H54 (cell line): Measurements from ENCODE around the gene KRTAP10-7.
"Not testable (repeated sequence)": the region's sequence is repeated elsewhere in the genome, so short reads cannot be mapped to it uniquely, and the experiment has no call there.

Experiments
- DNase-seq: peaks from one replicate; pipeline ENCODE4 v3.0.0; 2011; ENCODE audit warnings: low spot score, mixed read lengths; ENCODE audit not compliant: insufficient read length
- FAIRE-seq: peaks from 3 replicates; lab custom pipeline; 2011; peaks lifted over from hg19 to GRCh38; lab: Jason Lieb, UNC
- POLR2A ChIP-seq: IDR thresholded peaks from 2 replicates; pipeline ENCODE4 v1.6.1; 2011; ENCODE audit warnings: low read depth, mild to moderate bottlenecking, low read length

KRTAP10-7 gene

GRCh38 chr21:44590311-44590721 lies 10.1 kb upstream of the KRTAP10-7 start:
- no peak for FAIRE-seq
- DNase-seq: no peak
- TF ChIP-seq POLR2A: no peak

- DNase-seq, FAIRE-seq: not testable (repeated sequence)
These were observed 9.2 kb upstream of the KRTAP10-7 start for GRCh38 chr21:44590897-44591800.

- DNase-seq, FAIRE-seq: not testable (repeated sequence)
These were observed 8.6 kb upstream of the KRTAP10-7 start for GRCh38 chr21:44591801-44592130.

GRCh38 chr21:44592446-44593311 lies 7.7 kb upstream of the KRTAP10-7 start, which contains the start of gene KRTAP10-6:
TSS of gene KRTAP10-6 (minus strand) at chr21:44592505. CDS start at chr21:44592484, 21 bp downstream.
- TF ChIP-seq POLR2A: no peak
- DNase-seq (no peak), FAIRE-seq (no peak)

- no peak for FAIRE-seq
- DNase-seq: no peak
- TF ChIP-seq POLR2A: no peak
These were observed 6.6 kb upstream of the KRTAP10-7 start for GRCh38 chr21:44593598-44594405.

GRCh38 chr21:44594406-44594916 lies 5.9 kb upstream of the KRTAP10-7 start:
- no peak for TF ChIP-seq POLR2A
- no peak for FAIRE-seq

GRCh38 chr21:44595524-44595923 lies 4.9 kb upstream of the KRTAP10-7 start:
- no peak for TF ChIP-seq POLR2A
- no peak for FAIRE-seq
- no peak for DNase-seq

More at GRCh38 chr21:44594406-44594916, 5.9 kb upstream of the KRTAP10-7 start:
- no peak for DNase-seq

- no peak for FAIRE-seq
- TF ChIP-seq POLR2A: no peak
These were observed 4.2 kb upstream of the KRTAP10-7 start for GRCh38 chr21:44596068-44596725.

GRCh38 chr21:44598061-44598460 lies 2.3 kb upstream of the KRTAP10-7 start:
- FAIRE-seq: no peak
- DNase-seq: no peak
- TF ChIP-seq POLR2A: no peak

More at GRCh38 chr21:44596068-44596725, 4.2 kb upstream of the KRTAP10-7 start:
- no peak for DNase-seq

GRCh38 chr21:44599264-44600029 lies 950 bp upstream of the KRTAP10-7 start:
- TF ChIP-seq POLR2A: no peak
- no peak for DNase-seq
- FAIRE-seq: no peak

- DNase-seq, FAIRE-seq: not testable (repeated sequence)
These were observed 694 bp downstream of the KRTAP10-7 start for GRCh38 chr21:44601091-44601490.

- DNase-seq: no peak
- no peak for FAIRE-seq
- TF ChIP-seq POLR2A: no peak
These were observed 1.4 kb downstream of the KRTAP10-7 start for GRCh38 chr21:44601596-44602462.
